PFSK-1 (cell line): ENCODE results near the gene BAIAP3.

Source experiments
- POLR2AphosphoS5 ChIP-seq: IDR thresholded peaks from 2 replicates; pipeline ENCODE4 v1.6.1; 2012; ENCODE audit warnings: low read depth, mild to moderate bottlenecking, control low read depth, low read length, moderate library complexity
- SIN3A ChIP-seq: IDR thresholded peaks from 2 replicates; pipeline ENCODE4 v1.6.1; 2012; ENCODE audit warnings: mild to moderate bottlenecking, low read length, moderate library complexity, borderline replicate concordance; ENCODE audit not compliant: insufficient read depth
- TAF1 ChIP-seq: IDR thresholded peaks from 2 replicates; pipeline ENCODE4 v1.6.1; 2012; ENCODE audit warnings: low read length, control low read depth, borderline replicate concordance; ENCODE audit not compliant: insufficient read depth
- TF ChIP-seq, protein P1 (sequence below), 2 experiments: IDR thresholded peaks; 2 replicates each; pipeline versions ENCODE4 v1.6.1 to v1.8.0; 2011 to 2012; ENCODE audit warnings: low read depth in 2 of 2, low read length in 2 of 2, control low read depth in 1 of 2, inconsistent platforms in 1 of 2, mild to moderate bottlenecking in 1 of 2, moderate library complexity in 1 of 2; ENCODE audit not compliant: insufficient read depth in 1 of 2

GRCh38 chr16:1383556-1383955 is 50.1 kb downstream of the BAIAP3 start:
- TF ChIP-seq SIN3A = no peak
- no peak for TF ChIP-seq POLR2AphosphoS5
- TF ChIP-seq TAF1 = no peak
- TF ChIP-seq, protein P1, sequence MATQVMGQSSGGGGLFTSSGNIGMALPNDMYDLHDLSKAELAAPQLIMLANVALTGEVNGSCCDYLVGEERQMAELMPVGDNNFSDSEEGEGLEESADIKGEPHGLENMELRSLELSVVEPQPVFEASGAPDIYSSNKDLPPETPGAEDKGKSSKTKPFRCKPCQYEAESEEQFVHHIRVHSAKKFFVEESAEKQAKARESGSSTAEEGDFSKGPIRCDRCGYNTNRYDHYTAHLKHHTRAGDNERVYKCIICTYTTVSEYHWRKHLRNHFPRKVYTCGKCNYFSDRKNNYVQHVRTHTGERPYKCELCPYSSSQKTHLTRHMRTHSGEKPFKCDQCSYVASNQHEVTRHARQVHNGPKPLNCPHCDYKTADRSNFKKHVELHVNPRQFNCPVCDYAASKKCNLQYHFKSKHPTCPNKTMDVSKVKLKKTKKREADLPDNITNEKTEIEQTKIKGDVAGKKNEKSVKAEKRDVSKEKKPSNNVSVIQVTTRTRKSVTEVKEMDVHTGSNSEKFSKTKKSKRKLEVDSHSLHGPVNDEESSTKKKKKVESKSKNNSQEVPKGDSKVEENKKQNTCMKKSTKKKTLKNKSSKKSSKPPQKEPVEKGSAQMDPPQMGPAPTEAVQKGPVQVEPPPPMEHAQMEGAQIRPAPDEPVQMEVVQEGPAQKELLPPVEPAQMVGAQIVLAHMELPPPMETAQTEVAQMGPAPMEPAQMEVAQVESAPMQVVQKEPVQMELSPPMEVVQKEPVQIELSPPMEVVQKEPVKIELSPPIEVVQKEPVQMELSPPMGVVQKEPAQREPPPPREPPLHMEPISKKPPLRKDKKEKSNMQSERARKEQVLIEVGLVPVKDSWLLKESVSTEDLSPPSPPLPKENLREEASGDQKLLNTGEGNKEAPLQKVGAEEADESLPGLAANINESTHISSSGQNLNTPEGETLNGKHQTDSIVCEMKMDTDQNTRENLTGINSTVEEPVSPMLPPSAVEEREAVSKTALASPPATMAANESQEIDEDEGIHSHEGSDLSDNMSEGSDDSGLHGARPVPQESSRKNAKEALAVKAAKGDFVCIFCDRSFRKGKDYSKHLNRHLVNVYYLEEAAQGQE (IDR thresholded peaks at IDR 0.05; ENCODE audit: insufficient read depth in 1 of 2, low read depth in 2 of 2, low read length in 2 of 2) = no peak
